Fibroblast of pulmonary artery (primary cell): ENCODE data around the gene JAKMIP1.

Experiments used
- DNase-seq: peaks from one replicate; pipeline ENCODE4 v3.0.0-alpha.2; 2010; ENCODE audit warnings: low read depth
- H3K4me3 ChIP-seq: replicated peaks from 2 replicates; pipeline ENCODE4 v1.5.1; 2011; ENCODE audit warnings: low read depth, mild to moderate bottlenecking, control low read depth, low read length, moderate library complexity
- CTCF ChIP-seq: IDR thresholded peaks from 2 replicates; pipeline ENCODE4 v1.5.1; 2011; ENCODE audit warnings: mild to moderate bottlenecking, control low read depth, low read length, inconsistent platforms; ENCODE audit errors: missing control alignments

JAKMIP1 gene

DNA sequence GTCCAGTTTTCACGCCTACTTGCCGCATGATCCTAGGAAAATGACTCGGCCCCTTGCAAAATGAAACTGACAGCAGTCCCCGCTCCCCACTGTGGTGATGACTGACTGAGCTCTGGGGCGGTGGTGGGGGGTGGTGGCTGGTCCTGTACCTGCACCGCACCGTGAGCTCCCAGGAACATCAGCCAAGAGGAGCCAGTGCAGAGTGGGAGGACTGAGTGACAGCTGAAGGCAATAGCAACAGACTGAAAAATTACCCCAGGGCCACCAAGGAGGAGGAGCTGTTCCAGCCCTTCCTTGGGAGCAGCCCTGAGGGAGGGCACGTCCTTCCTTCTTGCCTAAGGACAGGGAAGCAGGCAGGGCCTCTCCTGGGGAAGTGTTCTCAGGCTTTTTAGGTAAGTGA, 179.7 kb downstream of the JAKMIP1 start:
- no peak for DNase-seq
- no peak for TF ChIP-seq CTCF

GRCh38 chr4:6019316-6020263, 180.8 kb downstream of the JAKMIP1 start:
- H3K4me3 ChIP-seq = no peak overlapping the region
- TF ChIP-seq CTCF = peak; percentile 76
- DNase-seq = peak; percentile 53

More for the DNA sequence above, 179.7 kb downstream of the JAKMIP1 start:
- H3K4me3 ChIP-seq = no peak overlapping the region

GRCh38 chr4:6018331-6018730, 182.0 kb downstream of the JAKMIP1 start, which contains the start of gene C4orf50:
Gene C4orf50 (minus strand): TSS chr4:6018431.
- no peak for TF ChIP-seq CTCF
- no peak within 1 kb of the TSS for H3K4me3 ChIP-seq
- DNase-seq = no peak

DNA sequence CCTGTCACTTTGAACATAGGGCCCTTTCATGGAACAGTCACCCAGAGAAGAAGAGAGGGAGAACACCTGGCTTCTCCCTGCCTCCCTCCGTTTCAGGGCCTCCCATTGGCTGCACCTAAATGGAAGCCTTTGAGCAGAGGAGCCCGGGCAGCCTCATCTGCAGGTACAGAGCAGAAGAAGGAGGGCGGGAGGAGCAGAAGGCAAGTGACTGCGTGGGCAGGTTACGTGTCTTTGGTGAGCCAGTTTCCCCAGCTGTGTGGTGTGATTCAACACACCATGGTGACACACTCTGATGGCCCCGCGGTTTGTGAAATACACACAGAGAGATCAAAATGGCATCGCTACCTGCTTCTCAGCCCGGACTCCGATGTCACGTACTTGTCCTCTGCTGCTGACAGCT, 182.5 kb downstream of the JAKMIP1 start:
- no peak overlapping the region for H3K4me3 ChIP-seq
- no peak for TF ChIP-seq CTCF
- DNase-seq = no peak

DNA sequence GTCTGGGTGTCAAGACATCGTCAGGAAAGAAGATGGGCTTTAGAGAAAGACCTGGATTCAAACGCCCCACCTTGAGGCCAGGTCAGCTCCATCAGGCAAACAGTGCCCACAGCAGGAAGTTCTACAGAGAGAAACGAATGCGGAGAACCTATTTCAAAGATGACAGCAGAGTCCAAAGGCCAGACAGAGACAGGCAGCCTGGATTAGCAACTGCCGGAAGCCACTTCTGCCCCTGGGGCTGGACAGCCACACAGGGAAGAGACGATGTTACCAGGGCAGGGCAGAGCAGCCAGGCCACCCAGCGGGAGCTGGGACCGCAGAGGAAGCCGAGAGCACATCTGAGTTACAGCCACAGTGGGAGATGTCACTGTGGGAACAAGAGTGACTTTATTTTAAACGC, 183.3 kb downstream of the JAKMIP1 start:
- H3K4me3 ChIP-seq = no peak overlapping the region
- no peak for DNase-seq
- TF ChIP-seq CTCF = no peak

DNA sequence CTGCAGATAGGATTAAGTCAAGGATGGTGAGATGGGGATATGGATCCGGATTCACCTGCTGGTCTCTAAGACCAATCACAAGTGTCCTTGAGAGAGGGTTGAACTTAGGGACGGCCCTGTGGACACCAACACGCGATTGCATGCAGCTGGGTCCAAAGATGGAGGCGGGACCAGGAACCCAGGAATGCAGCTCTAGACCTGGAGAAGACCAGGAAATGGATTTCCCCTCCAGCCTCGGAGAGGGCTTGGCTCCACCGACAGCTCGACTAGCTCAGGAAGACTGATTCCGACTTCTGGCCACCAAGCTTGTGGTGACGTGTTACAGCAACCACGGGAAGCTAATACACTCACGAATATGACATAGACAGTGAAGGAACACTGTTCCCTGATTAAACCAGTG, 186.8 kb downstream of the JAKMIP1 start:
- H3K4me3 ChIP-seq = no peak overlapping the region
- TF ChIP-seq CTCF = no peak
- no peak for DNase-seq
